Epithelial cell of proximal tubule (primary cell): Measurements from ENCODE around the gene CRYBG1. TPM values are rescaled to one million over a fixed set of nuclear protein-coding genes. Genes with fewer than 3 reads are reported as not detected.

Experiments
- DNase-seq: peaks from one replicate; pipeline ENCODE4 v3.0.0-alpha.2; 2011; ENCODE audit warnings: low read depth
- H3K4me3 ChIP-seq: 2 replicates; pipeline ENCODE4 v1.5.1; 2011; ENCODE audit warnings: low read depth, mild to moderate bottlenecking, low read length
- total RNA-seq: library from RNA; depleted of rRNA; stranded (reverse); fragments of >200 nt; gene quantifications from 2 replicates; pipeline ENCODE4 v1.2.3, GENCODE V29; 2015
- TF ChIP-seq, protein P1 (sequence below): conservative IDR thresholded peaks from 2 replicates; pipeline ENCODE4 v1.5.1; 2012; ENCODE audit warnings: low read depth, mild to moderate bottlenecking, low read length

CRYBG1 gene
- total RNA-seq, 1 donor from 2014 or later = 6.5 TPM

DNA sequence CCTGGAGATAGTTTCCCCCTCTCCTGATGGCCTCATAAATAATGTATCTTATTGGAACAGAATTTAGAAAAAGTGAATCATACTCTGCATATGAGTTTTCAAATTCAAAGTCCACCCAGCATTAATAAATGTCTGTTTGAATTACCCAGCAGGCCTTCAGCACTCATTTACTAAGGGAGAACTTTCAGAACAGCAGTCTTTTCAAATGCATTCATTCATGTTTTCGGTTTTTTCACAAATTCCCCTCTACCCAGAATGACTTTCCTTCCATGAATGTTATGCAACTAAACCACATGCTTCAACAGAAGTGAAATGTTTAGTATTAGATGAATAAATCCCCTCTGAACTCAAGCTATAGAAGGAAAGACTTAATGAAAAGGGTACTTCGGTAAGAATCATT lies 176.3 kb downstream of the CRYBG1 start:
- TF ChIP-seq, protein P1, sequence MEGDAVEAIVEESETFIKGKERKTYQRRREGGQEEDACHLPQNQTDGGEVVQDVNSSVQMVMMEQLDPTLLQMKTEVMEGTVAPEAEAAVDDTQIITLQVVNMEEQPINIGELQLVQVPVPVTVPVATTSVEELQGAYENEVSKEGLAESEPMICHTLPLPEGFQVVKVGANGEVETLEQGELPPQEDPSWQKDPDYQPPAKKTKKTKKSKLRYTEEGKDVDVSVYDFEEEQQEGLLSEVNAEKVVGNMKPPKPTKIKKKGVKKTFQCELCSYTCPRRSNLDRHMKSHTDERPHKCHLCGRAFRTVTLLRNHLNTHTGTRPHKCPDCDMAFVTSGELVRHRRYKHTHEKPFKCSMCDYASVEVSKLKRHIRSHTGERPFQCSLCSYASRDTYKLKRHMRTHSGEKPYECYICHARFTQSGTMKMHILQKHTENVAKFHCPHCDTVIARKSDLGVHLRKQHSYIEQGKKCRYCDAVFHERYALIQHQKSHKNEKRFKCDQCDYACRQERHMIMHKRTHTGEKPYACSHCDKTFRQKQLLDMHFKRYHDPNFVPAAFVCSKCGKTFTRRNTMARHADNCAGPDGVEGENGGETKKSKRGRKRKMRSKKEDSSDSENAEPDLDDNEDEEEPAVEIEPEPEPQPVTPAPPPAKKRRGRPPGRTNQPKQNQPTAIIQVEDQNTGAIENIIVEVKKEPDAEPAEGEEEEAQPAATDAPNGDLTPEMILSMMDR = no peak
- no peak overlapping the region for H3K4me3 ChIP-seq
- no peak for DNase-seq

- no peak overlapping the region for H3K4me3 ChIP-seq
- no peak for DNase-seq
- TF ChIP-seq, protein P1 = no peak
These were observed 177.1 kb downstream of the CRYBG1 start for GRCh38 chr6:106537662-106538061.

DNA sequence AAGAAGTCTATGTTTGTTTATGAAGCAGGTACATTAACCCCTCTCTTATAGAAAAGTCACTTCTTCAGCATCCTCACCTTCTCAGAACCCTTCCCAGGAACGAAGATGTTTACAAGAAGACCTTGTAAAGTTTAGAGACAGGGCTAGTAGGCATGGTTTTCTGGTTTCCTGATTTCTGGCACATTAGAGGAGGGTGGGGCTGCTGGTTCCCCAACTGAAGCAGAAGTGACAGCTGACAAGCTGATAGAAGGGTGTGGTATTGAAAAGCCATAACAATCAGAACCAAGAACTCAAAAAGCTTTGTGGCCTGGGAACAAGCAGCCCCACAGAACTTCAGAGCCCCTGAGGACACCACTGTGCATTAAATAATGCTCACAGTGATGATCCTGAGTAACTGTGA lies 177.6 kb downstream of the CRYBG1 start:
- TF ChIP-seq, protein P1 = no peak
- no peak overlapping the region for H3K4me3 ChIP-seq

GRCh38 chr6:106539936-106540335 lies 179.4 kb downstream of the CRYBG1 start:
- no peak for DNase-seq
- TF ChIP-seq, protein P1 = no peak
- H3K4me3 ChIP-seq = no peak overlapping the region

More for the DNA sequence above, 177.6 kb downstream of the CRYBG1 start:
- no peak for DNase-seq

GRCh38 chr6:106540432-106540831 lies 179.9 kb downstream of the CRYBG1 start:
- DNase-seq = no peak
- TF ChIP-seq, protein P1 = no peak
- no peak overlapping the region for H3K4me3 ChIP-seq

DNA sequence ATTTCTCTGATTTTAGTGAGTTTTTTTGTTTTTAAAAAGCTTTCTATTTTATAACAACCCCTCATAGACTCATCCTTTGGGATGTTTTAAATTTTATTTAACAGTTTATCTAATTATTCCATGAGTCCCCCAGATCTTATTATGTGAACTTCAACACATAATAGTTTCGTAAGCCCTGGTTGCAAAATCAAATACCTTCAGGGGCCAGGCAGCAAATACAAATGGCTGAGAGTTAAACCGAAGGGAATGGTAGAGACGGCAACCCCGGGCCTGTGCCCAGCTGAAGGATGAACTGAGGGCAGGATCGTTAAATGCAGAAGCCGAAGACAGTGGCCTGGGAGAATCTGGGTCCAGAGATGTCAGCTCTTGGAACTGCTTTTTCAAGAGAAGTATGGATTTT lies 180.4 kb downstream of the CRYBG1 start:
- H3K4me3 ChIP-seq = no peak overlapping the region
- TF ChIP-seq, protein P1 = no peak
- DNase-seq = no peak

DNA sequence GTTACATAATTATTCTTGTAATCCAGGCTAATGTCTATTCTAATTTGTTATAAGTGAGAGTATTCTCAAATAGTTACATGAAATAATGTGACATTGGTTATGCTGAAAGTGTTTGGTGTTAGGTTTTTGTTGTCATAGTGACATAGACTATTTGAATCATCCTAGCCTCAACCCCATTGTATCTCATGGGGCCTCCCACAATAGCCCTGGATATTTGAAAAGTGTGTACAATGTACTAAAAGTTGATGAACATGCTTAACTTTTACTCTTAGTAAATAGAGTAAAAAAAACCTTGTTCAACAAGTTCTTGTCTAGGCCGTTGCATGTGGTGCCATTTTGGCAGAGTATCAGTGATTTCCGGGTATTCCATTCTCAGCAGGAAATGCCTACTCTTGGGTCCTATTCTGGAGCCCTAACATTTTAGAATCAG lies 185.8 kb downstream of the CRYBG1 start:
- H3K4me3 ChIP-seq = no peak overlapping the region
- no peak for DNase-seq
- TF ChIP-seq, protein P1 = no peak
